ENCODE results near the gene CALY.
"Not testable (repeated sequence)": the region's sequence is repeated elsewhere in the genome, so short reads cannot be mapped to it uniquely, and the experiment has no call there.

Gene CALY

GRCh38 chr10:133324198-133324792 lies 12.4 kb downstream of the CALY start:
- peak; percentile 69 for DNase-seq (ENCODE audit: low read depth)
- no peak for TF ChIP-seq CTCF (IDR thresholded peaks at IDR 0.05; ENCODE audit: insufficient read depth, low read depth, low read length, missing control alignments)
- no peak overlapping the region for H3K4me3 ChIP-seq (ENCODE audit: low read depth, low read length)

- not testable (repeated sequence) for H3K4me3 ChIP-seq (ENCODE audit: low read depth, low read length); DNase-seq (ENCODE audit: low read depth)
Measured at GRCh38 chr10:133322064-133322709, 14.5 kb downstream of the CALY start.

GRCh38 chr10:133320852-133321422 lies 15.8 kb downstream of the CALY start:
- DNase-seq (ENCODE audit: low read depth); H3K4me3 ChIP-seq (ENCODE audit: low read depth, low read length): not testable (repeated sequence)

GRCh38 chr10:133318494-133319127 lies 18.1 kb downstream of the CALY start:
- DNase-seq (ENCODE audit: low read depth): peak; percentile 46
- peak; percentile 53 for TF ChIP-seq CTCF (IDR thresholded peaks at IDR 0.05; ENCODE audit: insufficient read depth, low read depth, low read length, missing control alignments)
- no peak overlapping the region for H3K4me3 ChIP-seq (ENCODE audit: low read depth, low read length)

GRCh38 chr10:133316732-133317131 lies 20.0 kb downstream of the CALY start:
- no peak overlapping the region for H3K4me3 ChIP-seq (ENCODE audit: low read depth, low read length)
- DNase-seq (ENCODE audit: low read depth): no peak
- no peak for TF ChIP-seq CTCF (IDR thresholded peaks at IDR 0.05; ENCODE audit: insufficient read depth, low read depth, low read length, missing control alignments)

GRCh38 chr10:133316266-133316665 lies 20.4 kb downstream of the CALY start:
- no peak for DNase-seq (ENCODE audit: low read depth)
- H3K4me3 ChIP-seq (ENCODE audit: low read depth, low read length): no peak overlapping the region
- no peak for TF ChIP-seq CTCF (IDR thresholded peaks at IDR 0.05; ENCODE audit: insufficient read depth, low read depth, low read length, missing control alignments)

GRCh38 chr10:133315847-133316246 lies 20.8 kb downstream of the CALY start:
- TF ChIP-seq CTCF (IDR thresholded peaks at IDR 0.05; ENCODE audit: insufficient read depth, low read depth, low read length, missing control alignments): no peak
- DNase-seq (ENCODE audit: low read depth): no peak
- H3K4me3 ChIP-seq (ENCODE audit: low read depth, low read length): no peak overlapping the region

Measured in GM12865 (cell line).